NCI-H510A treated with DMSO at 0.1 percent for 48 hours (cell line): ENCODE results near the gene GEMIN5.

ENCODE experiments used
- DNase-seq: peaks from one replicate; lab custom pipeline; 2025; lab: John Stamatoyannopoulos, UW

Gene GEMIN5

DNA sequence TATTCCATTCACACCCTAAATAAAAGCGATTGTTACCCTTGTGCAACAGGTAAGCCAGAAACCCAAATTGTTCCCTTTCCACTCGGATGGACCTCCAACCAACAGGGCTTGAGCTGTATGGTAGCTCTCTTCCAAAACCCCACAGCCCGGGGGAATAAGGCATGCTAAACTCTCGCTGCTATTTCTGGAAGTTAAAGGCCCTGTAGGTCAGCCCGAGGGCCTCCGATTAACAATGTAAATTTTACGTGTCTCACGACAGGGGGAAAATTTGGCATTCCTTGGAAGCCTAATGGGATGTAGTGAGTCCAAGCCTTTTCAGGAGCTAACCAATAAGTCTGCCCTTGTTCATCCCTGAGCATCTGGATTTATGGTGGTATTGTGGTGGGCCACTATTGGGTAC lies 53.6 kb downstream of the GEMIN5 start:
- DNase-seq = no peak

GRCh38 chr5:154881986-154882385 lies 56.0 kb downstream of the GEMIN5 start:
- no peak for DNase-seq

- DNase-seq = no peak
Observed at GRCh38 chr5:154878642-154879335, 59.2 kb downstream of the GEMIN5 start.

- DNase-seq = no peak
Observed at GRCh38 chr5:154873791-154874331, 64.2 kb downstream of the GEMIN5 start.

GRCh38 chr5:154871734-154872133 lies 66.3 kb downstream of the GEMIN5 start:
- DNase-seq = no peak

DNA sequence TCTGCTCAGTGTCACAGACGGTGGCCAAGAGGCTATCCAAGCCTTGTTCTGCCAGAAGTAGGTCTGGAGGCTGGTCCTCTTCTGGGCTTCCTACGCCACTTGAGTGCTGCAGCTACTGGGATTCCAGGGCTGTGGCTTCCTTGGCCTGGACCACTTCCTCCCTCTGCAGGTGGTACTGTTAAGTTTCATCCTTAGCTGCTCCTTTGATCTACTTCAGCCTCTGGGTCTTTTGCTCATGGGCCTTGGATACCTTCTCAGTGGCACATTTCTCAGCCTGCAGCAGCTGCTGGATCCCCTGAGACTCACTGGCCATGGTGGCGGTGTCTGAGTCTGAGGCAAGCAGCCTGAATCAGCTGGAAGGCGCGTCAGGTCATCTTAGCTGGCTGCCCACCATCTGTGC lies 69.3 kb downstream of the GEMIN5 start:
- no peak for DNase-seq

- DNase-seq = no peak
Observed at GRCh38 chr5:154866841-154867240, 71.2 kb downstream of the GEMIN5 start.

DNA sequence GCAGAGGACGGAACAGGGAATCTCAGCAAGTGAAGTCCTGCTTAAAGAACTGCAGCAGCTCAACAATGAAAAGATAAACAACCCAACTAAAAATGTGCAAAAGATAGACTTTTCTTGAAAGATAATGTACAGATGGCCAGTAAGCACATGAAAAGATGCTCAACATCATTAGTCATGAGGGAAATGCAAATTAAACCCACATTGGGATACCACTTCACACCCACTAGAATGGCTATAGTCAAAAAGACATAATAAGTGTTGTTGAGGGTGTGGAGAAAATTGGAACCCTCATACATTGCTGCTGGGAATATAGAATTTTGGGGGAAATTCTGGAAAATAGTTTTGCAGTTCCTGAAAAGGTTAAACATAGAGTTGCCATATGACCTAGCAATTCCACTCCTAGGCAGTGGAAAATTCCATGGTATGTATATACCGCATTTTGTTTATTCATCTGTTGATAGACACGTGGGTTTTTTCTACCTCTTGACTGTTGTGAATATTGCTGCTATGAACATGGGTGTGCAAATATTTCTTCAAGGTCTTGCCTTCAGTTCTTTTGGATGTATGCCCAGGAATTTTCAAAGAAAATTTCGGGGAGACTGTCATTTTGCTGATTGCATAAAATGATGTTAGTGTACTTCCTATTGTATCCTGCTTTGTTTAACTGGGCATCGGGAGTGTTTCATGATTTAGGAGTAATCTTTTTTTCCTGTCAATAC lies 72.4 kb downstream of the GEMIN5 start:
- no peak for DNase-seq

DNA sequence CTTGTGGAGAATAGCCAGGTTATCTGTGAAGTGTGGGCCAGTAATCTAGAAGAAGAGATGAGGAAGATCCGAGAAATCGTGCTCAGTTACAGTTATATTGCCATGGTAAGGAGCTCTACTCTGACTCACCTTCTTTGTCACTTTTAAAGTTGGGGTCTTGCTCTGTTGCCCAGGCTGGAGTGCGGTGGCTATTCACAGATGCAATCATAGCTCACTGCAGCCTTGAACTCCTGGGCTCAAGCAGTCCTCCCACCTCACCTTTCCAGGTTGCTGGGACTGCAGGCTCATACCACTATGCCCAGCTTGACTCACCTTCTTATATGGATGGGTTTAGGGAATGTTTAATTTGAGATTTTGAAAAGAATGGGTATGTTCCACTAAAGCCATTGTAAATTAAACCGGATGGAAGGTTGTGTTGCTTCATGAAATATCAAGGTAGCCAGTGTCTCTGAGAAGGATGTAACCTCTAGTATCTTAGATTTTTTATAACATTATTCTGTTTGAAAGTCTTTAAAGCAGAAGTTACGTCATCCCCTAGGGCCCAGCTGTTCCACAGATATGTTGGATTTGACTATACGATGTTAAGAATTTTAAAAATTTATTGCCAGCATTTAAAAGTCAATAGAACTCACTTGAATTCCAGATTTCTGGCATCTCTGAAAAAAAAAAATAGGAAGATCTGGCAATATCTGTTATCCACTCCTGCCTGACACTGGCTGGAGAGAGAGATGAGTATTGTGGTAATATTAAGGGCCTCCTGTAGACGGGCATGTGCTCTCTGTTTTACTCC lies 74.5 kb downstream of the GEMIN5 start:
- no peak for DNase-seq

DNA sequence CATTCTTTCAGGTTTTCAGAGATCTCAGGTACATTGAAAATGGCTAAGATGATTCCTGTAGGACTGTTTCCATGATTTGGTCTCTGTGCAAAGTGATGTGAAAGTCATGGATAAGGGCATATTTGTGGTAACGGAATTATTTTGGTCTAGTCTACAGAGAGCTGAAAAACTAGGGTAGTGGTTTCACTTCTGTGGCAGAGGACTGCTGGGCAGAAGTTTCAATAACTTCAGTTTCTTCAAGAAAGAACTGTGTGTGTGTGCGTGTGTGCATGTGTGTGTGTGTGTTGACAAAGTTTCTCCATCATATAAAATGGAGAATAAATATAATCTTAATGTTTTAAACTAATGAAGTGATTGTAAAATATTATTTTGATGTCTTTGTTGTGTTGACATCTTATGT lies 75.2 kb downstream of the GEMIN5 start:
- DNase-seq = no peak

GRCh38 chr5:154861946-154862345 lies 76.1 kb downstream of the GEMIN5 start:
- DNase-seq = no peak

GRCh38 chr5:154860765-154861164 lies 77.2 kb downstream of the GEMIN5 start:
- no peak for DNase-seq

- no peak for DNase-seq
Observed at GRCh38 chr5:154860123-154860522, 77.9 kb downstream of the GEMIN5 start.

- no peak for DNase-seq
Observed at GRCh38 chr5:154858972-154859871, 78.8 kb downstream of the GEMIN5 start.

- DNase-seq = peak; percentile 82
Observed at GRCh38 chr5:154858297-154858971, 79.6 kb downstream of the GEMIN5 start, which contains the start of gene CNOT8. Gene CNOT8 (plus strand): TSS chr5:154858627. CDS start chr5:154863279, 4,652 bp downstream.

GRCh38 chr5:154857530-154858296 lies 80.3 kb downstream of the GEMIN5 start:
- DNase-seq = peak; percentile 89

GRCh38 chr5:154851351-154851750 lies 86.7 kb downstream of the GEMIN5 start:
- DNase-seq = no peak

- no peak for DNase-seq
Observed at GRCh38 chr5:154850255-154851062, 87.6 kb downstream of the GEMIN5 start, which contains the start of gene FAXDC2. Gene FAXDC2 (minus strand): TSS chr5:154850603. CDS start chr5:154838178, 12,425 bp downstream.

DNA sequence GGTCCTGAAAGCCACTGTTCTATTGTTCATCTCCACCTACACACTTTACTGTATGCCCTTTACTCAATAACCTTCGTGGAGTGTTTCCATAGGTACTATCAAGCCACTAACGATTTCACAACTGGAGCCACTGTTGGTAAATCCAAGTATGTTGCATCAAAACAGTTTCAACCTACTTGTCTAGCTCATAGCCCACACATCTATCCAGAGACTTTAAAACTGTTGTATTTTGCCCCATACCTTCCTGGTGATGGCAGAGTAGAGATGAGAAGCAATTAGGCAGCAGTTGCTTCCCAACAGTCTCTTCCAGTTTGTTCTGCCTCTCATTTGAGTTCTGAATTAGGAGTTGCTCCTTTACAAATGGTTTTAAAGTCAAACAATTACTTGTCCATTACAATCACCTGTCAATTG lies 88.2 kb downstream of the GEMIN5 start:
- DNase-seq = no peak
